ENCODE results near the gene SCGB1C2. TPM values are rescaled to one million over a fixed set of nuclear protein-coding genes. Genes with fewer than 3 reads are reported as not detected.

The SCGB1C2 gene
- total RNA-seq, 1 experiment from 2014 or later, result not detected

GRCh38 chr17:163514-164098, 26.2 kb downstream of the SCGB1C2 start:
- Histone ChIP-seq H3K79me2 (ENCODE audit: insufficient read depth, low read length) (no peaks in the 10 kb centered on the region), H3K4ac (ENCODE audit: low read depth, low read length) (no peak overlapping the region), H3T11ph (ENCODE audit: low read length) (no peak overlapping the region), H3K18ac (ENCODE audit: insufficient read length, low read depth, low read length) (no peak overlapping the region), H4K91ac (ENCODE audit: insufficient read length, low read depth, low read length) (no peak overlapping the region), H3K23me2 (ENCODE audit: insufficient read length, low read depth, low read length, poor library complexity, severe bottlenecking) (no peaks in the 10 kb centered on the region), H2BK12ac (ENCODE audit: insufficient read length, low read depth, low read length) (no peak overlapping the region), H2BK5ac (ENCODE audit: insufficient read length, low read length) (no peak overlapping the region), H2BK120ac (ENCODE audit: low read depth, low read length, poor library complexity, severe bottlenecking) (no peak overlapping the region), H2BK20ac (ENCODE audit: low read depth, low read length, poor library complexity, severe bottlenecking) (no peak overlapping the region), H3K56ac (ENCODE audit: insufficient read length, low read depth, low read length) (no peak overlapping the region), H3K79me1 (ENCODE audit: insufficient read depth, low read depth, low read length, poor library complexity, severe bottlenecking) (no peaks in the 10 kb centered on the region), H2AK5ac (ENCODE audit: insufficient read length, low read length) (no peak overlapping the region), H2BK15ac (ENCODE audit: low read depth, low read length) (no peak overlapping the region), H4K5ac (ENCODE audit: insufficient read length, low read depth, low read length) (no peak overlapping the region), H3K4me1 (ENCODE audit: insufficient read depth, low read length) (no peaks in the 10 kb centered on the region), H4K8ac (replicated peaks; ENCODE audit: insufficient read length, low read depth, low read length) (no peak overlapping the region), H3K23ac (ENCODE audit: insufficient read length, low read depth, low read length) (no peak overlapping the region), H4K20me1 (ENCODE audit: control insufficient read depth, insufficient read depth, insufficient read length) (no peaks in the 10 kb centered on the region), H3K4me2 (ENCODE audit: insufficient read depth, insufficient read length, low read length) (no peak overlapping the region), H3K9ac (ENCODE audit: extremely low read depth, insufficient read length, low read length) (no peak overlapping the region), H3K9me3 (ENCODE audit: control insufficient read depth, low read depth, low read length) (no peaks in the 10 kb centered on the region), H2AFZ (ENCODE audit: low read length) (no peak overlapping the region), H3K14ac (ENCODE audit: insufficient read depth, low read length) (no peak overlapping the region; the same call in 1 of the 2 replicates), H3K27me3 (ENCODE audit: insufficient read depth, low read length) (no peaks in the 10 kb centered on the region), H3K27ac (ENCODE audit: insufficient read length, low read depth, low read length) (no peak overlapping the region)
- peak; percentile 61 for TF ChIP-seq CTCF (conservative IDR thresholded peaks at IDR 0.05)
- peak; percentile 67 for DNase-seq
- no CpG with 5 or more reads among the region's 11 CpGs for WGBS (ENCODE audit: extremely low coverage, insufficient read length, low lambda C conversion rate)
- H3K27ac Mint-ChIP-seq, result no peak overlapping the region; a peak in 1 of 7 replicates
- no peak overlapping the region; a peak in 1 of 5 replicates for H3K4me3 Mint-ChIP-seq
- H3K36me3 Mint-ChIP-seq (ENCODE audit: insufficient read depth in 1 of 3, low read depth in 3 of 3), result no peaks in the 10 kb centered on the region
- peaks cover 2 to 4% of the 10 kb centered on the region in 2 experiments; a peak in 2 of 4 replicates for H3K4me1 Mint-ChIP-seq
- H3K27me3 Mint-ChIP-seq (ENCODE audit: low read depth), result no peaks in the 10 kb centered on the region; the same call in none of the 2 replicates
- H3K9me3 Mint-ChIP-seq, result no peaks in the 10 kb centered on the region
